ENCODE measurements around the gene CACHD1.
"Not testable (repeated sequence)": the region's sequence is repeated elsewhere in the genome, so short reads cannot be mapped to it uniquely, and the experiment has no call there.

The CACHD1 gene

GRCh38 chr1:64599242-64599641, 129.3 kb downstream of the CACHD1 start:
- Histone ChIP-seq H3K27me3 (replicated peaks in 2 of 5; ENCODE audit: control insufficient read depth in 4 of 5, insufficient read depth in 5 of 5, low read length in 4 of 5) (no peaks in the 10 kb centered on the region), H3K4me3 (ENCODE audit: control insufficient read depth in 1 of 7, extremely low read depth in 1 of 7, insufficient read depth in 4 of 7, low read depth in 2 of 7, low read length in 6 of 7) (no peak overlapping the region), H3K27ac (ENCODE audit: insufficient read depth in 1 of 2, low read depth in 1 of 2, low read length in 2 of 2, poor library complexity in 1 of 2, severe bottlenecking in 2 of 2) (no peak overlapping the region), H3K9me3 (ENCODE audit: control extremely low read depth in 1 of 5, control insufficient read depth in 4 of 5, insufficient read depth in 2 of 5, low read depth in 1 of 5, low read length in 4 of 5) (no peaks in the 10 kb centered on the region), H3K4me1 (ENCODE audit: control extremely low read depth in 1 of 4, control insufficient read depth in 4 of 4, insufficient read depth in 4 of 4, low read length in 3 of 4) (no peaks in the 10 kb centered on the region), H3K36me3 (ENCODE audit: control insufficient read depth in 4 of 4, insufficient read depth in 4 of 4, low read length in 3 of 4) (no peaks in the 10 kb centered on the region)
- 100% methylated on average over 3 of the region's 3 CpGs for WGBS (ENCODE audit: insufficient coverage)
- CTCF ChIA-PET, result no interaction called here
- POLR2A ChIA-PET, result interaction anchor here (0.5 to 0.7 kb wide), 2 partner anchors 21 to 271 kb away, joined by 3 read pairs; no protein-coding TSS in a partner anchor
- DNase-seq, result no peak

GRCh38 chr1:64601207-64601606, 131.3 kb downstream of the CACHD1 start:
- Histone ChIP-seq H3K4me3 (ENCODE audit: control insufficient read depth in 1 of 7, extremely low read depth in 1 of 7, insufficient read depth in 4 of 7, low read depth in 2 of 7, low read length in 6 of 7) (no peak overlapping the region), H3K27ac (ENCODE audit: insufficient read depth in 1 of 2, low read depth in 1 of 2, low read length in 2 of 2, poor library complexity in 1 of 2, severe bottlenecking in 2 of 2) (no peak overlapping the region), H3K27me3 (replicated peaks in 2 of 5; ENCODE audit: control insufficient read depth in 4 of 5, insufficient read depth in 5 of 5, low read length in 4 of 5) (no peaks in the 10 kb centered on the region), H3K36me3 (ENCODE audit: control insufficient read depth in 4 of 4, insufficient read depth in 4 of 4, low read length in 3 of 4) (peaks cover 0 to 3% (median 0%) of the 10 kb centered on the region in 4 experiments), H3K9me3 (ENCODE audit: control extremely low read depth in 1 of 5, control insufficient read depth in 4 of 5, insufficient read depth in 2 of 5, low read depth in 1 of 5, low read length in 4 of 5) (no peaks in the 10 kb centered on the region), H3K4me1 (ENCODE audit: control extremely low read depth in 1 of 4, control insufficient read depth in 4 of 4, insufficient read depth in 4 of 4, low read length in 3 of 4) (no peaks in the 10 kb centered on the region)
- 60% methylated on average over 1 of the region's 3 CpGs for WGBS (ENCODE audit: insufficient coverage)
- ChIA-PET POLR2A (no interaction called here), CTCF (interaction anchor here (0.8 to 1.6 kb wide), 3 partner anchors 10 to 23 kb away, joined by 3 to 5 read pairs (median 3); no protein-coding TSS in a partner anchor)
- no peak for DNase-seq

GRCh38 chr1:64608005-64608650, 138.2 kb downstream of the CACHD1 start:
- Histone ChIP-seq H3K27me3 (replicated peaks in 2 of 5; ENCODE audit: control insufficient read depth in 4 of 5, insufficient read depth in 5 of 5, low read length in 4 of 5) (no peaks in the 10 kb centered on the region), H3K27ac (ENCODE audit: insufficient read depth in 1 of 2, low read depth in 1 of 2, low read length in 2 of 2, poor library complexity in 1 of 2, severe bottlenecking in 2 of 2) (no peak overlapping the region), H3K9me3 (ENCODE audit: control extremely low read depth in 1 of 5, control insufficient read depth in 4 of 5, insufficient read depth in 2 of 5, low read depth in 1 of 5, low read length in 4 of 5) (peaks cover 0 to 13% (median 10%) of the 10 kb centered on the region in 5 experiments), H3K4me3 (ENCODE audit: control insufficient read depth in 1 of 7, extremely low read depth in 1 of 7, insufficient read depth in 4 of 7, low read depth in 2 of 7, low read length in 6 of 7) (no peak overlapping the region), H3K4me1 (ENCODE audit: control extremely low read depth in 1 of 4, control insufficient read depth in 4 of 4, insufficient read depth in 4 of 4, low read length in 3 of 4) (no peaks in the 10 kb centered on the region), H3K36me3 (ENCODE audit: control insufficient read depth in 4 of 4, insufficient read depth in 4 of 4, low read length in 3 of 4) (peaks cover 0 to 15% (median 0%) of the 10 kb centered on the region in 4 experiments)
- WGBS (ENCODE audit: insufficient coverage), result no CpG with 5 or more reads among the region's 1 CpG
- DNase-seq, result no peak
- CTCF ChIA-PET, result no interaction called here
- POLR2A ChIA-PET, result interaction anchor here (0.5 kb wide), 1 partner anchor 133 kb away, joined by 3 read pairs; no protein-coding TSS in a partner anchor

- Histone ChIP-seq H3K9me3 (ENCODE audit: control extremely low read depth in 1 of 5, control insufficient read depth in 4 of 5, insufficient read depth in 2 of 5, low read depth in 1 of 5, low read length in 4 of 5) (peaks cover 0 to 13% (median 10%) of the 10 kb centered on the region in 5 experiments), H3K27me3 (replicated peaks in 2 of 5; ENCODE audit: control insufficient read depth in 4 of 5, insufficient read depth in 5 of 5, low read length in 4 of 5) (no peaks in the 10 kb centered on the region), H3K4me1 (ENCODE audit: control extremely low read depth in 1 of 4, control insufficient read depth in 4 of 4, insufficient read depth in 4 of 4, low read length in 3 of 4) (no peaks in the 10 kb centered on the region), H3K36me3 (ENCODE audit: control insufficient read depth in 4 of 4, insufficient read depth in 4 of 4, low read length in 3 of 4) (peaks cover 0 to 15% (median 0%) of the 10 kb centered on the region in 4 experiments), H3K27ac (ENCODE audit: insufficient read depth in 1 of 2, low read depth in 1 of 2, low read length in 2 of 2, poor library complexity in 1 of 2, severe bottlenecking in 2 of 2) (no peak overlapping the region), H3K4me3 (ENCODE audit: control insufficient read depth in 1 of 7, extremely low read depth in 1 of 7, insufficient read depth in 4 of 7, low read depth in 2 of 7, low read length in 6 of 7) (no peak overlapping the region)
- POLR2A ChIA-PET, result no interaction called here
- no peak for DNase-seq
- CTCF ChIA-PET, result no interaction called here
- 98% methylated on average over 6 of the region's 6 CpGs for WGBS (ENCODE audit: insufficient coverage)
Observed at GRCh38 chr1:64608651-64609048, 138.7 kb downstream of the CACHD1 start.

GRCh38 chr1:64610950-64611349, 141.0 kb downstream of the CACHD1 start:
- H3K36me3 ChIP-seq (ENCODE audit: control insufficient read depth in 4 of 4, insufficient read depth in 4 of 4, low read length in 3 of 4), result peaks cover 0 to 11% (median 1%) of the 10 kb centered on the region in 4 experiments
- POLR2A ChIA-PET; H3K27me3 ChIP-seq (replicated peaks in 2 of 5; ENCODE audit: control insufficient read depth in 4 of 5, insufficient read depth in 5 of 5, low read length in 4 of 5); CTCF ChIA-PET; H3K4me3 ChIP-seq (ENCODE audit: control insufficient read depth in 1 of 7, extremely low read depth in 1 of 7, insufficient read depth in 4 of 7, low read depth in 2 of 7, low read length in 6 of 7); DNase-seq; H3K27ac ChIP-seq (ENCODE audit: insufficient read depth in 1 of 2, low read depth in 1 of 2, low read length in 2 of 2, poor library complexity in 1 of 2, severe bottlenecking in 2 of 2); H3K4me1 ChIP-seq (ENCODE audit: control extremely low read depth in 1 of 4, control insufficient read depth in 4 of 4, insufficient read depth in 4 of 4, low read length in 3 of 4): not testable (repeated sequence)
- peaks cover 0 to 13% (median 10%) of the 10 kb centered on the region in 5 experiments for H3K9me3 ChIP-seq (ENCODE audit: control extremely low read depth in 1 of 5, control insufficient read depth in 4 of 5, insufficient read depth in 2 of 5, low read depth in 1 of 5, low read length in 4 of 5)
- 94% methylated on average over 3 of the region's 3 CpGs for WGBS (ENCODE audit: insufficient coverage)

- Histone ChIP-seq H3K27ac (ENCODE audit: insufficient read depth in 1 of 2, low read depth in 1 of 2, low read length in 2 of 2, poor library complexity in 1 of 2, severe bottlenecking in 2 of 2) (no peak overlapping the region), H3K4me1 (ENCODE audit: control extremely low read depth in 1 of 4, control insufficient read depth in 4 of 4, insufficient read depth in 4 of 4, low read length in 3 of 4) (peaks cover 0 to 5% (median 0%) of the 10 kb centered on the region in 4 experiments), H3K9me3 (ENCODE audit: control extremely low read depth in 1 of 5, control insufficient read depth in 4 of 5, insufficient read depth in 2 of 5, low read depth in 1 of 5, low read length in 4 of 5) (peaks cover 0 to 4% (median under 1%) of the 10 kb centered on the region in 5 experiments), H3K27me3 (replicated peaks in 2 of 5; ENCODE audit: control insufficient read depth in 4 of 5, insufficient read depth in 5 of 5, low read length in 4 of 5) (no peaks in the 10 kb centered on the region), H3K36me3 (ENCODE audit: control insufficient read depth in 4 of 4, insufficient read depth in 4 of 4, low read length in 3 of 4) (peaks cover 0 to 3% (median 0%) of the 10 kb centered on the region in 4 experiments), H3K4me3 (ENCODE audit: control insufficient read depth in 1 of 7, extremely low read depth in 1 of 7, insufficient read depth in 4 of 7, low read depth in 2 of 7, low read length in 6 of 7) (no peak overlapping the region)
- CTCF ChIA-PET, result no interaction called here
- DNase-seq, result no peak
- POLR2A ChIA-PET, result no interaction called here
- WGBS (ENCODE audit: insufficient coverage), result 70% methylated on average over 2 of the region's 2 CpGs
Observed at GRCh38 chr1:64616039-64616438, 146.1 kb downstream of the CACHD1 start.

GRCh38 chr1:64623750-64624191, 153.8 kb downstream of the CACHD1 start:
- Histone ChIP-seq H3K4me1 (ENCODE audit: control extremely low read depth in 1 of 4, control insufficient read depth in 4 of 4, insufficient read depth in 4 of 4, low read length in 3 of 4) (peaks cover 0 to 13% (median 6%) of the 10 kb centered on the region in 4 experiments), H3K27ac (ENCODE audit: insufficient read depth in 1 of 2, low read depth in 1 of 2, low read length in 2 of 2, poor library complexity in 1 of 2, severe bottlenecking in 2 of 2) (no peak overlapping the region), H3K36me3 (ENCODE audit: control insufficient read depth in 4 of 4, insufficient read depth in 4 of 4, low read length in 3 of 4) (no peaks in the 10 kb centered on the region), H3K9me3 (ENCODE audit: control extremely low read depth in 1 of 5, control insufficient read depth in 4 of 5, insufficient read depth in 2 of 5, low read depth in 1 of 5, low read length in 4 of 5) (no peaks in the 10 kb centered on the region), H3K27me3 (replicated peaks in 2 of 5; ENCODE audit: control insufficient read depth in 4 of 5, insufficient read depth in 5 of 5, low read length in 4 of 5) (no peaks in the 10 kb centered on the region), H3K4me3 (ENCODE audit: control insufficient read depth in 1 of 7, extremely low read depth in 1 of 7, insufficient read depth in 4 of 7, low read depth in 2 of 7, low read length in 6 of 7) (no peak overlapping the region)
- ChIA-PET CTCF (interaction anchor here (0.9 to 1.2 kb wide), 2 partner anchors 40 to 51 kb away, joined by 3 read pairs; no protein-coding TSS in a partner anchor), POLR2A (no interaction called here)
- WGBS (ENCODE audit: insufficient coverage), result 60% methylated on average over 1 of the region's 4 CpGs
- peak; percentile 3 to 56 (median 54) for DNase-seq
